Jurkat, Clone E6-1 (cell line): Measurements from ENCODE around the gene PRDM11.

ENCODE experiments used
- DNase-seq: peaks from one replicate; pipeline ENCODE4 v3.0.0-alpha.2; 2011; ENCODE audit warnings: low read depth, low spot score
- H3K4me3 ChIP-seq: 2 replicates; pipeline ENCODE4 v1.5.1; 2011; ENCODE audit warnings: mild to moderate bottlenecking, low read length, control low read depth, moderate library complexity

PRDM11 gene

GRCh38 chr11:45188127-45188526 lies 41.7 kb downstream of the PRDM11 start:
- H3K4me3 ChIP-seq = no peak overlapping the region
- DNase-seq = no peak

GRCh38 chr11:45189230-45189629 lies 42.8 kb downstream of the PRDM11 start:
- no peak for DNase-seq
- no peak overlapping the region for H3K4me3 ChIP-seq

- no peak overlapping the region for H3K4me3 ChIP-seq
- no peak for DNase-seq
Observed at GRCh38 chr11:45193695-45194094, 47.3 kb downstream of the PRDM11 start.

- H3K4me3 ChIP-seq = no peak overlapping the region
- no peak for DNase-seq
Observed at GRCh38 chr11:45204761-45205160, 58.3 kb downstream of the PRDM11 start.

GRCh38 chr11:45205978-45206377 lies 59.5 kb downstream of the PRDM11 start:
- DNase-seq = no peak
- H3K4me3 ChIP-seq = no peak overlapping the region

- DNase-seq = no peak
- no peak overlapping the region for H3K4me3 ChIP-seq
Observed at GRCh38 chr11:45208135-45208534, 61.7 kb downstream of the PRDM11 start.

GRCh38 chr11:45209000-45209879 lies 62.8 kb downstream of the PRDM11 start:
- no peak for DNase-seq
- no peak overlapping the region for H3K4me3 ChIP-seq

GRCh38 chr11:45209891-45210699 lies 63.7 kb downstream of the PRDM11 start:
- H3K4me3 ChIP-seq = no peak overlapping the region
- DNase-seq = no peak

GRCh38 chr11:45210846-45211245 lies 64.4 kb downstream of the PRDM11 start:
- no peak for DNase-seq
- no peak overlapping the region for H3K4me3 ChIP-seq

GRCh38 chr11:45211732-45212131 lies 65.3 kb downstream of the PRDM11 start:
- no peak for DNase-seq
- H3K4me3 ChIP-seq = no peak overlapping the region

- no peak overlapping the region for H3K4me3 ChIP-seq
- no peak for DNase-seq
Observed at GRCh38 chr11:45212566-45213315, 66.3 kb downstream of the PRDM11 start.

GRCh38 chr11:45213316-45213665 lies 66.9 kb downstream of the PRDM11 start:
- no peak for DNase-seq
- no peak overlapping the region for H3K4me3 ChIP-seq

GRCh38 chr11:45213717-45214116 lies 67.3 kb downstream of the PRDM11 start:
- H3K4me3 ChIP-seq = no peak overlapping the region
- no peak for DNase-seq

GRCh38 chr11:45215098-45215865 lies 68.8 kb downstream of the PRDM11 start:
- DNase-seq = no peak
- H3K4me3 ChIP-seq = no peak overlapping the region

GRCh38 chr11:45216031-45216430 lies 69.6 kb downstream of the PRDM11 start:
- DNase-seq = no peak

GRCh38 chr11:45216901-45217300 lies 70.5 kb downstream of the PRDM11 start:
- no peak overlapping the region for H3K4me3 ChIP-seq
- DNase-seq = no peak

More at GRCh38 chr11:45216031-45216430, 69.6 kb downstream of the PRDM11 start:
- H3K4me3 ChIP-seq = no peak overlapping the region

GRCh38 chr11:45217991-45218390 lies 71.6 kb downstream of the PRDM11 start:
- no peak for DNase-seq

GRCh38 chr11:45218705-45219104 lies 72.3 kb downstream of the PRDM11 start:
- no peak for DNase-seq
- H3K4me3 ChIP-seq = no peak overlapping the region

More at GRCh38 chr11:45217991-45218390, 71.6 kb downstream of the PRDM11 start:
- no peak overlapping the region for H3K4me3 ChIP-seq

GRCh38 chr11:45219411-45219810 lies 73.0 kb downstream of the PRDM11 start:
- no peak overlapping the region for H3K4me3 ChIP-seq
- DNase-seq = no peak
